H9 (cell line): ENCODE results near the gene HIBCH. TPM values are rescaled to one million over a fixed set of nuclear protein-coding genes. Genes with fewer than 3 reads are reported as not detected.

Experiments used
- DNase-seq: peaks from one replicate; pipeline ENCODE4 v3.0.0-alpha.2; 2017
- H2AFZ ChIP-seq: one replicate; pipeline ENCODE4 v1.6.1; 2013; ENCODE audit warnings: mild to moderate bottlenecking, low read length, control low read depth, moderate library complexity
- H2AK5ac ChIP-seq: 2 replicates; pipeline ENCODE4 v1.6.1; 2013; ENCODE audit warnings: low read length, control low read depth, mixed read lengths; ENCODE audit not compliant: insufficient read length
- H2BK120ac ChIP-seq: one replicate; pipeline ENCODE4 v1.6.1; 2013; ENCODE audit warnings: low read depth, mild to moderate bottlenecking, low read length, control low read depth, inconsistent platforms; ENCODE audit not compliant: poor library complexity, severe bottlenecking
- H2BK12ac ChIP-seq: 2 replicates; pipeline ENCODE4 v1.6.1; 2013; ENCODE audit warnings: low read length, control low read depth, mixed read lengths, low read depth; ENCODE audit not compliant: insufficient read length
- H2BK15ac ChIP-seq: 2 replicates; pipeline ENCODE4 v1.6.1; 2013; ENCODE audit warnings: low read depth, low read length, control low read depth
- H2BK20ac ChIP-seq: one replicate; pipeline ENCODE4 v1.6.1; 2013; ENCODE audit warnings: low read depth, mild to moderate bottlenecking, low read length, control low read depth, inconsistent platforms; ENCODE audit not compliant: poor library complexity, severe bottlenecking
- H2BK5ac ChIP-seq: 2 replicates; pipeline ENCODE4 v1.6.1; 2013; ENCODE audit warnings: low read length, control low read depth, mixed read lengths; ENCODE audit not compliant: insufficient read length
- H3K14ac ChIP-seq: 2 replicates; pipeline ENCODE4 v1.6.1; 2013; ENCODE audit warnings: low read length, control low read depth; ENCODE audit not compliant: insufficient read depth
- H3K18ac ChIP-seq: 2 replicates; pipeline ENCODE4 v1.6.1; 2013; ENCODE audit warnings: low read depth, mild to moderate bottlenecking, mixed read lengths, low read length, control low read depth; ENCODE audit not compliant: insufficient read length
- H3K23ac ChIP-seq: 2 replicates; pipeline ENCODE4 v1.6.1; 2013; ENCODE audit warnings: low read length, control low read depth, mixed read lengths, low read depth; ENCODE audit not compliant: insufficient read length
- H3K23me2 ChIP-seq: 2 replicates; pipeline ENCODE4 v1.6.1; 2013; ENCODE audit warnings: low read depth, mild to moderate bottlenecking, mixed read lengths, low read length, control low read depth; ENCODE audit not compliant: insufficient read length, poor library complexity, severe bottlenecking
- H3K27ac ChIP-seq: 2 replicates; pipeline ENCODE4 v1.5.1; 2013; ENCODE audit warnings: low read length, control low read depth, mixed read lengths, low read depth; ENCODE audit not compliant: insufficient read length
- H3K27me3 ChIP-seq: 2 replicates; pipeline ENCODE4 v1.6.1; 2013; ENCODE audit warnings: low read length, control low read depth, inconsistent platforms; ENCODE audit not compliant: insufficient read depth
- H3K4ac ChIP-seq: 2 replicates; pipeline ENCODE4 v1.6.1; 2013; ENCODE audit warnings: low read depth, mild to moderate bottlenecking, control low read depth, inconsistent platforms, low read length, moderate library complexity
- H3K4me1 ChIP-seq: 2 replicates; pipeline ENCODE4 v1.6.1; 2013; ENCODE audit warnings: low read length, control low read depth, inconsistent platforms; ENCODE audit not compliant: insufficient read depth
- H3K4me2 ChIP-seq: 2 replicates; pipeline ENCODE4 v1.6.1; 2013; ENCODE audit warnings: low read length, control low read depth, mixed read lengths; ENCODE audit not compliant: insufficient read length, insufficient read depth
- H3K56ac ChIP-seq: 2 replicates; pipeline ENCODE4 v1.6.1; 2013; ENCODE audit warnings: low read depth, mild to moderate bottlenecking, mixed read lengths, low read length, control low read depth; ENCODE audit not compliant: insufficient read length
- H3K79me1 ChIP-seq: 2 replicates; pipeline ENCODE4 v1.6.1; 2013; ENCODE audit warnings: low read depth, mild to moderate bottlenecking, moderate library complexity, low read length, control low read depth, inconsistent platforms; ENCODE audit not compliant: insufficient read depth, poor library complexity, severe bottlenecking
- H3K79me2 ChIP-seq: 2 replicates; pipeline ENCODE4 v1.6.1; 2013; ENCODE audit warnings: low read length, control low read depth, inconsistent platforms; ENCODE audit not compliant: insufficient read depth
- H3K9ac ChIP-seq: 2 replicates; pipeline ENCODE4 v1.6.1; 2013; ENCODE audit warnings: low read length, control low read depth, mixed read lengths; ENCODE audit not compliant: insufficient read length; ENCODE audit errors: extremely low read depth
- H3K9me3 ChIP-seq: one replicate; pipeline ENCODE4 v1.6.1; 2013; ENCODE audit warnings: low read depth, low read length, inconsistent platforms; ENCODE audit not compliant: control insufficient read depth
- H3T11ph ChIP-seq: one replicate; pipeline ENCODE4 v1.6.1; 2013; ENCODE audit warnings: mild to moderate bottlenecking, low read length, control low read depth, inconsistent platforms
- H4K20me1 ChIP-seq: one replicate; pipeline ENCODE4 v1.6.1; 2013; ENCODE audit not compliant: control insufficient read depth, insufficient read length, insufficient read depth
- H4K5ac ChIP-seq: 2 replicates; pipeline ENCODE4 v1.6.1; 2013; ENCODE audit warnings: low read depth, mild to moderate bottlenecking, mixed read lengths, low read length, control low read depth; ENCODE audit not compliant: insufficient read length
- H4K8ac ChIP-seq: replicated peaks from 2 replicates; pipeline ENCODE4 v1.6.1; 2013; ENCODE audit warnings: low read length, control low read depth, mixed read lengths, low read depth; ENCODE audit not compliant: insufficient read length
- H4K91ac ChIP-seq: 2 replicates; pipeline ENCODE4 v1.6.1; 2013; ENCODE audit warnings: low read depth, mild to moderate bottlenecking, moderate library complexity, mixed read lengths, low read length, control low read depth; ENCODE audit not compliant: insufficient read length
- H3K27ac Mint-ChIP-seq, 3 experiments: 2 replicates in 2 of 3; 3 replicates in 1 of 3; pipeline ENCODE4 v1.8.0; 2020 to 2021; ENCODE audit warnings: mixed read lengths in 3 of 3, mild to moderate bottlenecking in 1 of 3, moderate library complexity in 1 of 3
- H3K27me3 Mint-ChIP-seq: 2 replicates; pipeline ENCODE4 v1.8.0; 2021; ENCODE audit warnings: low read depth, mild to moderate bottlenecking, moderate library complexity, mixed read lengths
- H3K36me3 Mint-ChIP-seq, 3 experiments: 2 replicates in 2 of 3; 3 replicates in 1 of 3; pipeline ENCODE4 v1.8.0; 2020 to 2021; ENCODE audit warnings: low read depth in 3 of 3, mixed read lengths in 3 of 3; ENCODE audit not compliant: insufficient read depth in 1 of 3
- H3K4me1 Mint-ChIP-seq, 2 experiments: 2 replicates each; pipeline ENCODE4 v1.8.0; 2020; ENCODE audit warnings: mixed read lengths in 2 of 2
- H3K4me3 Mint-ChIP-seq, 2 experiments: 2 replicates in 1 of 2; 3 replicates in 1 of 2; pipeline ENCODE4 v1.8.0; 2020 to 2021; ENCODE audit warnings: mild to moderate bottlenecking in 2 of 2, mixed read lengths in 2 of 2, moderate library complexity in 1 of 2
- H3K9me3 Mint-ChIP-seq, 2 experiments: 2 replicates in 1 of 2; 3 replicates in 1 of 2; pipeline ENCODE4 v1.8.0; 2020; ENCODE audit warnings: mild to moderate bottlenecking in 2 of 2, mixed read lengths in 2 of 2, moderate library complexity in 1 of 2
- CTCF ChIP-seq: fragments of 200-600 bp; sonication (generic); conservative IDR thresholded peaks from 3 replicates; pipeline ENCODE4 v1.8.0; 2021; ENCODE audit warnings: antibody characterized with exemption, mild to moderate bottlenecking
- WGBS: extraction: QIAGEN DNeasy Blood & Tissue Kit; methylation state at CpG from one replicate; pipeline ENCODE4 v1.1.7; 2013; ENCODE audit warnings: missing lambda C conversion rate, low lambda C conversion rate, mixed read lengths; ENCODE audit not compliant: insufficient read length; ENCODE audit errors: extremely low coverage; 5-methylcytosine and 5-hydroxymethylcytosine counted together
- total RNA-seq: library from RNA; stranded (reverse); gene quantifications from 2 replicates; pipeline ENCODE4 v1.2.1, GENCODE V29; 2021

HIBCH gene
- total RNA-seq, 1 experiment from 2014 or later: 28.0 TPM

GRCh38 chr2:190283783-190284182 is 35.8 kb downstream of the HIBCH start:
- Mint-ChIP-seq H3K4me3 (no peak overlapping the region), H3K4me1 (peaks cover 0 to 7% of the 10 kb centered on the region in 2 experiments; a peak in 2 of 4 replicates), H3K27me3 (no peaks in the 10 kb centered on the region), H3K9me3 (peaks cover 5% of the 10 kb centered on the region in 2 experiments; a peak in 2 of 5 replicates), H3K27ac (no peak overlapping the region), H3K36me3 (peaks cover 25 to 50% (median 47%) of the 10 kb centered on the region in 3 experiments)
- Histone ChIP-seq H3K23me2 (no peaks in the 10 kb centered on the region), H3K23ac (no peak overlapping the region), H2BK12ac (no peak overlapping the region), H3K4me1 (no peaks in the 10 kb centered on the region), H3K4ac (no peak overlapping the region), H2AK5ac (no peak overlapping the region), H3K79me1 (no peaks in the 10 kb centered on the region), H2BK5ac (no peak overlapping the region), H4K8ac (no peak overlapping the region), H3K9me3 (no peaks in the 10 kb centered on the region), H3K79me2 (0 out of 2 replicates have a peak, but pooled peaks cover 2% of the 10 kb centered on the region), H3T11ph (no peak overlapping the region), H3K56ac (no peak overlapping the region), H4K5ac (no peak overlapping the region), H4K91ac (no peak overlapping the region), H2AFZ (no peak overlapping the region), H4K20me1 (no peaks in the 10 kb centered on the region), H3K9ac (no peak overlapping the region), H3K27ac (no peak overlapping the region), H2BK20ac (no peak overlapping the region), H3K18ac (no peak overlapping the region), H3K4me2 (no peak overlapping the region), H3K27me3 (no peaks in the 10 kb centered on the region), H2BK15ac (no peak overlapping the region), H2BK120ac (no peak overlapping the region), H3K14ac (no peak overlapping the region)
- DNase-seq: no peak
- WGBS: no CpG with 5 or more reads among the region's 2 CpGs
- no peak for TF ChIP-seq CTCF
